ENCODE measurements around the gene LOXL1.

LOXL1 gene

GRCh38 chr15:73912030-73912596, 14.1 kb upstream of the LOXL1 start:
- H3K4me3 ChIP-seq (ENCODE audit: low read depth, low read length) = no peak overlapping the region
- TF ChIP-seq CTCF (IDR thresholded peaks at IDR 0.05; ENCODE audit: low read depth, low read length, missing control alignments) = no peak
- in situ Hi-C loops (cut with HindIII; ENCODE audit: low sequenced_read_pairs) = no loop called here
- DNase-seq (ENCODE audit: low read depth) = no peak

GRCh38 chr15:73914145-73914544, 12.1 kb upstream of the LOXL1 start:
- H3K4me3 ChIP-seq (ENCODE audit: low read depth, low read length) = no peak overlapping the region
- TF ChIP-seq CTCF (IDR thresholded peaks at IDR 0.05; ENCODE audit: low read depth, low read length, missing control alignments) = no peak
- DNase-seq (ENCODE audit: low read depth) = no peak
- in situ Hi-C loops (cut with HindIII; ENCODE audit: low sequenced_read_pairs) = no loop called here

- TF ChIP-seq CTCF (IDR thresholded peaks at IDR 0.05; ENCODE audit: low read depth, low read length, missing control alignments) = no peak
- H3K4me3 ChIP-seq (ENCODE audit: low read depth, low read length) = no peak overlapping the region
- in situ Hi-C loops (cut with HindIII; ENCODE audit: low sequenced_read_pairs) = no loop called here
- DNase-seq (ENCODE audit: low read depth) = no peak
Observed at GRCh38 chr15:73915082-73915481, 11.2 kb upstream of the LOXL1 start.

- in situ Hi-C loops (cut with HindIII; ENCODE audit: low sequenced_read_pairs) = no loop called here
- no peak overlapping the region for H3K4me3 ChIP-seq (ENCODE audit: low read depth, low read length)
- no peak for TF ChIP-seq CTCF (IDR thresholded peaks at IDR 0.05; ENCODE audit: low read depth, low read length, missing control alignments)
- DNase-seq (ENCODE audit: low read depth) = no peak
Observed at GRCh38 chr15:73918784-73919183, 7.5 kb upstream of the LOXL1 start.

- no peak for DNase-seq (ENCODE audit: low read depth)
Observed at GRCh38 chr15:73919706-73920105, 6.6 kb upstream of the LOXL1 start.

GRCh38 chr15:73921254-73921925, 4.9 kb upstream of the LOXL1 start:
- no peak for DNase-seq (ENCODE audit: low read depth)
- H3K4me3 ChIP-seq (ENCODE audit: low read depth, low read length) = no peak overlapping the region
- in situ Hi-C loops (cut with HindIII; ENCODE audit: low sequenced_read_pairs) = loop anchor here (5.0 kb wide), 1 partner anchor 74 kb away; no protein-coding TSS in a partner anchor
- TF ChIP-seq CTCF (IDR thresholded peaks at IDR 0.05; ENCODE audit: low read depth, low read length, missing control alignments) = no peak

More at GRCh38 chr15:73919706-73920105, 6.6 kb upstream of the LOXL1 start:
- no peak for TF ChIP-seq CTCF (IDR thresholded peaks at IDR 0.05; ENCODE audit: low read depth, low read length, missing control alignments)
- in situ Hi-C loops (cut with HindIII; ENCODE audit: low sequenced_read_pairs) = loop anchor here (5.0 kb wide), 1 partner anchor 72 kb away; no protein-coding TSS in a partner anchor
- H3K4me3 ChIP-seq (ENCODE audit: low read depth, low read length) = no peak overlapping the region
